ENCODE results near the gene MAML2. TPM values are rescaled to one million over a fixed set of nuclear protein-coding genes. Genes with fewer than 3 reads are reported as not detected.
A peak's percentile ranks its signal among the peaks of the same experiment; 100 is the strongest.

MAML2 gene
- total RNA-seq, 1 experiment from 2014 or later: 14.8 TPM

GRCh38 chr11:96339706-96340554 lies 3.1 kb downstream of the MAML2 start:
- peak; percentile 50 for DNase-seq (ENCODE audit: low read depth)

GRCh38 chr11:96338910-96339705 lies 3.9 kb downstream of the MAML2 start:
- peak; percentile 76 for DNase-seq (ENCODE audit: low read depth)

- DNase-seq (ENCODE audit: low read depth): no peak
Observed at GRCh38 chr11:96337541-96338431, 5.2 kb downstream of the MAML2 start.

GRCh38 chr11:96335388-96335787 lies 7.6 kb downstream of the MAML2 start:
- DNase-seq (ENCODE audit: low read depth): no peak

GRCh38 chr11:96334219-96334618 lies 8.8 kb downstream of the MAML2 start:
- no peak for DNase-seq (ENCODE audit: low read depth)

- no peak for DNase-seq (ENCODE audit: low read depth)
Observed at GRCh38 chr11:96333191-96333719, 9.7 kb downstream of the MAML2 start.

GRCh38 chr11:96332126-96332771 lies 10.7 kb downstream of the MAML2 start:
- DNase-seq (ENCODE audit: low read depth): no peak

GRCh38 chr11:96331699-96332116 lies 11.3 kb downstream of the MAML2 start:
- no peak for DNase-seq (ENCODE audit: low read depth)

GRCh38 chr11:96330511-96330859 lies 12.5 kb downstream of the MAML2 start:
- DNase-seq (ENCODE audit: low read depth): no peak

- DNase-seq (ENCODE audit: low read depth): no peak
Observed at GRCh38 chr11:96329855-96330510, 13.0 kb downstream of the MAML2 start.

- peak; percentile 23 for DNase-seq (ENCODE audit: low read depth)
Observed at GRCh38 chr11:96329419-96329818, 13.6 kb downstream of the MAML2 start.

GRCh38 chr11:96328395-96329010 lies 14.5 kb downstream of the MAML2 start:
- peak; percentile 63 for DNase-seq (ENCODE audit: low read depth)

- no peak for DNase-seq (ENCODE audit: low read depth)
Observed at GRCh38 chr11:96326959-96327358, 16.0 kb downstream of the MAML2 start.

GRCh38 chr11:96324912-96325311 lies 18.1 kb downstream of the MAML2 start:
- DNase-seq (ENCODE audit: low read depth): peak; percentile 77

- peak; percentile 28 for DNase-seq (ENCODE audit: low read depth)
Observed at GRCh38 chr11:96323642-96323985, 19.4 kb downstream of the MAML2 start.

GRCh38 chr11:96322775-96323641 lies 20.0 kb downstream of the MAML2 start:
- no peak for DNase-seq (ENCODE audit: low read depth)

GRCh38 chr11:96321091-96321490 lies 21.9 kb downstream of the MAML2 start:
- no peak for DNase-seq (ENCODE audit: low read depth)

GRCh38 chr11:96319898-96320656 lies 22.9 kb downstream of the MAML2 start:
- no peak for DNase-seq (ENCODE audit: low read depth)
